Caki2 (cell line): ENCODE results near the gene IL4I1. TPM values are rescaled to one million over a fixed set of nuclear protein-coding genes. Genes with fewer than 3 reads are reported as not detected.
"Not testable (repeated sequence)": the region's sequence is repeated elsewhere in the genome, so short reads cannot be mapped to it uniquely, and the experiment has no call there.

Experiments
- DNase-seq: peaks from one replicate; pipeline ENCODE4 v3.0.0-alpha.2; 2015; ENCODE audit warnings: low read depth
- in situ Hi-C: cut with HindIII; loops from 2 replicates; pipeline ENCODE4 v1.10.0; 2016; ENCODE audit warnings: low sequenced_read_pairs, low pct_unique_long_range_greater_than_20kb, mixed read lengths
- total RNA-seq: library from RNA; depleted of rRNA; stranded (reverse); fragments of >200 nt; shearing (Covaris generic); gene quantifications from 2 replicates; pipeline ENCODE4 v1.2.3, GENCODE V29; 2014; ENCODE audit warnings: low replicate concordance; rRNA removed

The IL4I1 gene
- 8.9 and 9.5 TPM in 2 replicates for total RNA-seq

DNA sequence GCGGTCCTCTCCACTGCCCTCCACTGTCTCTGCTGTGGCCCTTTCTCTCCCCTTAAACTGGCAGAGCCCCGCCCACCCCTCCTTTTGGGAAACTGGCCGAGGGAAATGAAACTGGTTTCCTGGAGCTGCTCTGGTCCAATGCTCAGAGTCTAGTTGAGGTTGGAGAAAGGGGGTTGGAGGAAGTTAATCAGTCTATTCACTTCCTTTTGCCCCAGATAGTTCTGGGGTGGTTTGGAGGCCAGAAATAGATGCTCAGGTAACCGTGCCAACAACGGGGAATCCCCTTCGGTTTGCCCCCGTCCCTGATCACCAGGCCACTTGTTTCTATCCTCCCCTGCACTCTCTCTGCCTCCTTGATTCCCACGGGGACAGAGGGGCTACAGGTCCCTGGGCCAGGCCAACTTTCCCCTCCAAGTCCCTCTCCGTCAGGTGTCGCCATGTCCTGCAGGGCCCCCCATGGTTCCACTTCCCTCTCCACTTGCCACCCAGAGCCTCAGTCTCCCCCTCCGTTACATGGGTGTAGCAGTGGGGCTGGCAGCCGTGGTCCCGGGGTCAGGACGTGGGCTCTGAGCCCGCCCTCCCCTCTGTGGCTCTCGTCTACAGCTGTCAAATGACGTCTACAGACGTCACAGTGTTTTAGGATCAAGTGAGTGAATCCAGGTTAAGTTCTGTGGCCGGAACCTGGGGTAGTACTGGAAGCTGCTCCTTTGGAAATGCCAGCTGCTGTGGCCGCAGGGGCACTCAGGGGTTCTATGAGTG is at the start of gene IL4I1:
Gene IL4I1 (minus strand): TSS at position 25 of the 759 bp plus-strand sequence. CDS start 727 bp downstream, outside the sequence.
- in situ Hi-C loops = no loop called here

GRCh38 chr19:49946415-49946814 is 49.7 kb upstream of the IL4I1 start:
- in situ Hi-C loops = no loop called here
- DNase-seq = no peak

More for the DNA sequence above, at the start of gene IL4I1:
- peak; percentile 88 for DNase-seq

GRCh38 chr19:49944567-49944966 is 47.9 kb upstream of the IL4I1 start:
- in situ Hi-C loops, DNase-seq: not testable (repeated sequence)

GRCh38 chr19:49940482-49940791 is 43.8 kb upstream of the IL4I1 start:
- in situ Hi-C loops = no loop called here
- no peak for DNase-seq

- in situ Hi-C loops = no loop called here
- DNase-seq = no peak
Observed at GRCh38 chr19:49939721-49940481, 43.2 kb upstream of the IL4I1 start.

GRCh38 chr19:49938662-49939061 is 42.0 kb upstream of the IL4I1 start:
- DNase-seq = no peak
- in situ Hi-C loops = no loop called here

DNA sequence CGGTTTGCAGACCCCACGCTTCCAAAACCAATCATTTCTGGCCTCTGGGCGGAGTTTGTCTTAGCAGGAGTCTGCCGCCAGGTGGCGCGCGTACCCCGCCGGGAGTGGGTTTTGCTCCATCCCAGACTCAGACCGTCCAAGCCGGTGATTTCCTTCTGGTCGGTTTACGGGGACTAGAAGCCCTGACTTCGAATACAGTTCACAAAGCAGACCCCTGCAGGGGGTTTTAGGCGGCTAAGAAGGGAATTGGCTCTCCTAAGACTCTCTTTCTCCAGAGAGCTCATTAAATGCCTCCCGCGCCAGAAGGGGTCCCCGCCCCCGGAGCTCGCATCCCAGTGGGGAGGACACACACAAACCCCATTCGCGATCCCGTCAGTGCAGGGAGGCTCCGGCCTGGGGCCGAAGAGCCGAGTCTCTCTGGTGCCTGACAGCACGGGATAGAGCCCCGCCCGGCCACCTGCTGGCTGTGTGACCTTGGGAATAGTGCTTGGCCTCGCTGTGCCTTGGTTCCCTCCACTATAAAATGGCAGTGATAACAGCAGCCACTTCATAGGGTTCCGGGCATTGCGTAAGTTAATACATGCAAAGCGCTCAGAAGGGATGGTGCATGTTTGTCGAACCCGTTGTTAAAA is 41.2 kb upstream of the IL4I1 start:
- in situ Hi-C loops = no loop called here
- peak; percentile 66 for DNase-seq

GRCh38 chr19:49936549-49936948 is 39.9 kb upstream of the IL4I1 start:
- in situ Hi-C loops = no loop called here
- no peak for DNase-seq

GRCh38 chr19:49933643-49934042 is 37.0 kb upstream of the IL4I1 start:
- in situ Hi-C loops = no loop called here

GRCh38 chr19:49932731-49933131 is 36.0 kb upstream of the IL4I1 start:
- in situ Hi-C loops = no loop called here
- no peak for DNase-seq

More at GRCh38 chr19:49933643-49934042, 37.0 kb upstream of the IL4I1 start:
- DNase-seq = no peak

DNA sequence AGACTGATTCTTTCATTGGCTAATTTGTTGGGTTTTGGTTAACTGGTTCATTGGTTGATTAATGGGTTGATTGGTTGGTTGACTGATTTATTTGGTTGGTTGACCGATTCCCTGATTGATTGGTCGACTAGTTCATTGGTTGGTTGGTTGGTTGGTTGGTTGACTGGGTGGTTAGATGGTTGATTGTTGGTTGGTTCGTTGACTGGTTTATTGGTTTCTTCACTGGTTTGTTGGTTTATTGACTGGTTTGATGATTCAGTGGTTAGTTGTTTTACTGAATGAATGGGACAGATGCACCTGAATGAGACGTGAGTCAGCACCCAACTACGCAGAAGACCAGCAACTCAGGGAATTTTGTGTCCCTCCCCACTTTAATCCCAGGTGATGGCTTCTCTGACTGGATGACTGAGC is 35.4 kb upstream of the IL4I1 start:
- in situ Hi-C loops = no loop called here
- peak; percentile 96 for DNase-seq

- in situ Hi-C loops = no loop called here
- no peak for DNase-seq
Observed at GRCh38 chr19:49931293-49932040, 34.8 kb upstream of the IL4I1 start.

DNA sequence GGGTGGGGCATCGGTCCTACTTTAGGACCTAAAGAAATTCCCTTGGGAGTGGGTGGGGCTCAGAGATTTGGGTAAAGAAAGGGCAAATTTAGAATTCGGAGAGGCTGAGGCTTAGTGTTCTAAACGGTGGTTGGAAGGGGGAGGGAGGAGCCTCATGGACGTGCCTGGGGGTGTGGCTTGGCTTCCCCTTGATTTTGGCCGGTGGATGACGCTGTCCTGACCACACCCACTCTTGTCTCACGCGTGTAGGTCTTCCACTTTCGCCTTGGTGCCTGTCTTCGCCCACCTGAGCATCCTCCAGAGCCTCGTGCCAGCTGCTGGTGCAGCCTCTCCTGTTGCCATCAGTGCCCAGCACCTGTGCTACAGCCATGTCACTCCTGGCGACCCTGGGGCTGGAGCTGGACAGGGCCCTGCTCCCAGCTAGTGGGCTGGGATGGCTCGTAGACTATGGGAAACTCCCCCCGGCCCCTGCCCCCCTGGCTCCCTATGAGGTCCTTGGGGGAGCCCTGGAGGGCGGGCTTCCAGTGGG is 33.9 kb upstream of the IL4I1 start:
- in situ Hi-C loops = no loop called here

DNA sequence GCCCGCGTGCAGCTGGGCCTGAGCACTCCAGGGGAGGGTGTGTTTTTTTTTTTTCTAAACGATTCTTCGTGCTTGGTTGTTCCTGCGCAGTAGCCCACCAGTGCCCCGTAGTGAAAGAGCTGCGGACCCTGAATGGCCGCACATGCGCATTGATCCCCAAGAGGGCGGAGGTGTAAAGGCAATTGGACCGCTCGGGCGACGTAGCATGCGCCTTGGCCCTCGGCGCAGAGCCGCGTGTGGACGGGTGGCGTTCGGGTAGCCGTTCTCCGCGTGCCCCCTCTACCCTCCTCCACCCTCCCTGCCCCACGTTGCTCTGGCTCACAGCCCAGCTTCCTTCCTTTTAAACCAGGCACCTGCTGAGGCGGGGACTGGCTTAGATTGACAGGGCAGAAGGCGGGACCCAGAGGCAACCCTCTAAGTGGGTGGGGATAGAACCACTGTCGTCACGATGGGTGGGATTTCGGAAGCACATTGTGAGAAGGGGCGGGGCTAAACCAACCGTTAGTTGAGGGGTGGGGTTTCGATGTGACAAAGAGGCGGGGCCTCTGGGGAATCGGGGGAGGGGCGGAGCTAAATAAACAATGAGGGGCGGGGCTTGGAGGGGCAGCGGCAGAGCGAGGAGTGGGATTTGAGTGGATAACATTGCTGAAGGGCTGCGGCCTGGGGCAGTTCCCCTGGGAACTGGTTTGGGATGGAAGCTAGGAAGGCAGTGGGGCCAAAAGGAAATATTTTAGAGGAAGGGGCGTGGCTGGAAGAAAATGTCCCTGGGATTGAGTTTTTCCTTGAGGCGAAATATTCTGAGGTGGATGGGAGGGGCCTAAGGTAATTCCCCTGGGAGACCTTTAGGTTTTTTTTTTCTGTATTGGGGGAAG is 33.2 kb upstream of the IL4I1 start:
- peak; percentile 99 for DNase-seq
- in situ Hi-C loops = no loop called here

More for the DNA sequence above, 33.9 kb upstream of the IL4I1 start:
- DNase-seq = no peak

DNA sequence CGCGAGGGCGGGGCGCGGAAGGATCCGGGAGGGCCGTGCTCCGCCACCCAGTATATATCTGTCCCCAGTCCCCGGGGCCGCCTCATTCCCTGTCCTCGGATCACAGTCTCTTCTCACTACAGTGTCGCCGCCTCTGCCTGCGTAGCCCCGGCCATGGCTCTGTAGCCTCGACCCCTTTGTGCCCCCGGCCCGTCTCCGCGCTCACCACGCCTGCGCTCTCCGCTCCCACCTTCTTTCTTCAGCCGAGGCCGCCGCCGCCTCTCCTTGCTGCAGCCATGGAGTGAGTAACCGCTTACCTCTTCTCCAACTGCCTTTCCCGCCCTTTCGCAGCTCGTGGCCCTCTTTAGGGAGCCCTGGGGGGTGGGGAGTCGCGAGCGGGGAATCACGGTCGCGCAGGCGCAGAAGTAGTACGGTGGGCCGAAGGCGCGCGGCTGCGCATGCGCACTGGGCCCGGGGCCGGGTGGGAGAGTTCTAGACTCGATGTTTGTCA is 32.5 kb upstream of the IL4I1 start, which contains the start of the genes ATF5 and NUP62:
Gene ATF5 (plus strand): TSS at position 85 of the 490 bp plus-strand sequence. CDS start 1,646 bp downstream, outside the sequence.
Gene NUP62 (minus strand): TSS at position 384 of the 490 bp plus-strand sequence. CDS start 19,697 bp downstream, outside the sequence.
- in situ Hi-C loops = no loop called here
- no peak for DNase-seq

DNA sequence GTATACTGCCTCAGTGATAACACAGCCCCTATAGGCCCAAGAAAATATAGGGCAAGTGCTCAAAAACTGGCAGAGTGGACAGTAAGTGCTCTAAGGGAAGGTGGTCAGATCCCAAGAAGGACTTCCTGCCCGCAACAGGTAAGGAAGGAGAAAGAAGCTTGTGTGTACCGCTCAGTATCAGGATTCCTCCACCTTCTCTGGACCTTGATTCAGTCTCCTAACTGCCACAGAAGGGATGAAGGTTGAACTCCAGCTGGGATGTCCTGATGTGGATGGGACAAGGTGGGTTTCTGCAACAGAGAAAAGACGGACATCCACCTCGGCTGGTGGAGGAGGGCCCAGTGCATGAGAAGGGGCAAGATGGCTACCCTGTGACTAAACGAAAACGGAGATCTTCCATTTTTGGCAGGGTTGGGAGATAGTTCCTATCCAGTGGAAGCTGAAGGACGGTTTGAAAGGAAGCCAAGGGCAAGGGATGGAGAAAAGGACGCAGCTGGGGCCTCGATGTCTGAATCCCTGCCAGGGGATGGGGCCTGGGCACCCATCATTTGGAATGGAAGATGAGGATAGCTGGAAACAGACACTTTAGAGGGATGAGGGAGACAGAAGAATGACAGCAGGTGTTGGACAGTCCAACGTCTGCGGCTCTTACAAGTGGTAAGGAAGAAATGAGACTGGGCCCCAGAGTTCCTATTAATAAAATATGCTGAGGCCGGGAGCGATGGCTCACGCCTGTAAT is 31.0 kb upstream of the IL4I1 start:
- in situ Hi-C loops = no loop called here
- no peak for DNase-seq
